ENCODE measurements around the gene DLG2. TPM values are rescaled to one million over a fixed set of nuclear protein-coding genes. Genes with fewer than 3 reads are reported as not detected.
A peak's percentile ranks its signal among the peaks of the same experiment; 100 is the strongest.
"Not testable (repeated sequence)": the region's sequence is repeated elsewhere in the genome, so short reads cannot be mapped to it uniquely, and the experiment has no call there.

DLG2 gene
- polyA plus RNA-seq, 4 donors, result 12.8 to 14.2 (median 13.7) TPM

GRCh38 chr11:85052636-85053035, 574.5 kb downstream of the DLG2 start:
- no peak for DNase-seq (ENCODE audit: low read depth in 4 of 4, low spot score in 3 of 4)

DNA sequence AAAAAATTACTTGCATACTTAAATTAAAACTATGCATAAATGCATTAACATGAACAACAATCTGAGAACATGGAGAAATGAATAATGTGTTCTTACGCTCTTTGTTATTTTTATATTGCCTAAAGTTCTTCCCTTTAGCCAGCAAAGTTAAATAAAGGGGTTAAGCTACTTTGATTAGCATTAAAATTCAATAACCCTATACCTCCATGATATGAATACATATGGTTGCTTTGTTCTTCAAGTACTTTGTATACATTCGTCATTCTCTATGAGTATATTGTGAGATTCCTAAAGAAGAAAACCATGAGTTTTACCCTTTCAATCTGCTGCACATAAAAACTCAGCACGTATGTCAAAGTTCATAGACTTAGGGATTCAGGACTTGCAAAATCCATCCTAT, 578.3 kb downstream of the DLG2 start:
- DNase-seq (ENCODE audit: low read depth in 4 of 4, low spot score in 3 of 4), result no peak

- no peak for DNase-seq (ENCODE audit: low read depth in 4 of 4, low spot score in 3 of 4)
Observed at GRCh38 chr11:85045716-85046115, 581.4 kb downstream of the DLG2 start.

- DNase-seq (ENCODE audit: low read depth in 4 of 4, low spot score in 3 of 4), result no peak
Observed at GRCh38 chr11:85044911-85045310, 582.2 kb downstream of the DLG2 start.

- no peak for DNase-seq (ENCODE audit: low read depth in 4 of 4, low spot score in 3 of 4)
Observed at GRCh38 chr11:85042361-85042760, 584.8 kb downstream of the DLG2 start.

- no peak for DNase-seq (ENCODE audit: low read depth in 4 of 4, low spot score in 3 of 4)
Observed at GRCh38 chr11:85040166-85040565, 587.0 kb downstream of the DLG2 start.

GRCh38 chr11:85029964-85030363, 597.2 kb downstream of the DLG2 start:
- DNase-seq (ENCODE audit: low read depth in 4 of 4, low spot score in 3 of 4), result peak in 1 of 4 donors; percentile 1

GRCh38 chr11:85028329-85029101, 598.6 kb downstream of the DLG2 start:
- no peak for DNase-seq (ENCODE audit: low read depth in 4 of 4, low spot score in 3 of 4)

DNA sequence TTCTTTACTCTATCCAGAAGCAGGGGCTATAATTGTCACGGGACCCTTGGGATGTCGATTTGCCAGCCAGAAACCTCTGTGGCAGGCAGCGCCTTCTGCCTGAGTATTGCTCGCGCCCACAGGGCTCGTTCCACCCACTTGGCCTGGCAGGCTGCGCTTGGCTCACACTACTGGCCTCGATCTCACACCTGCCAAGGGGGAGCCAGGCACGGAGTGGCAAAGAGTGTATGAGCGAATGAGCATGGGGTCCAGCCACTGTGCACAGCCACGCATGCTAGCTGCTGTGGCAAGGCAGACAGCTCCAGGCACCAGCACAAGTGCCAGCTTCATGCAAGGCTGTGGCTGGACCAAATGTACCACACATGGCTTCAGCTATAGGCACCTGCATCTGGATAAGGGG, 599.8 kb downstream of the DLG2 start:
- no peak for DNase-seq (ENCODE audit: low read depth in 4 of 4, low spot score in 3 of 4)

- no peak for DNase-seq (ENCODE audit: low read depth in 4 of 4, low spot score in 3 of 4)
Observed at GRCh38 chr11:85021058-85021457, 606.1 kb downstream of the DLG2 start.

DNA sequence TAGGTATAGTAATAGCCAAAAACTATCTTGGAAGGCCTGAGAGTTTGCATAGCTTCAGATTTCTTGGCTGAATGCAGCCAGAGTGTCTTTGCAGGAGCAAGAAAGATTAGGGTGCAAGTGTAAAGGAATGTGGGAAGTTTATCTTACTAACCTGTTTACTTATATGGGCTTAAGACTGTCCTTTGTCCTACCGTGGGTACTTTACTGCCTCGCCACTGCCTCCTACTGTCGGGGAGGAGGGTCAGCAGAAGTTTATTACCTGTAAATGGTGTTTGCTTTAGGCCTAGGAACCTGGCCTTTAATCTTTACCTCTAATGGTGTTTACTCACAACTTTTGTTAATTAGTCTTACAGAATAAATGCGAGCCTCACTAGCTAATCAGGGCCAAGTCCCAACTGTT, 633.8 kb downstream of the DLG2 start:
- no peak for DNase-seq (ENCODE audit: low read depth in 4 of 4, low spot score in 3 of 4)

- DNase-seq (ENCODE audit: low read depth in 4 of 4, low spot score in 3 of 4), result no peak
Observed at GRCh38 chr11:84990141-84990540, 637.0 kb downstream of the DLG2 start.

DNA sequence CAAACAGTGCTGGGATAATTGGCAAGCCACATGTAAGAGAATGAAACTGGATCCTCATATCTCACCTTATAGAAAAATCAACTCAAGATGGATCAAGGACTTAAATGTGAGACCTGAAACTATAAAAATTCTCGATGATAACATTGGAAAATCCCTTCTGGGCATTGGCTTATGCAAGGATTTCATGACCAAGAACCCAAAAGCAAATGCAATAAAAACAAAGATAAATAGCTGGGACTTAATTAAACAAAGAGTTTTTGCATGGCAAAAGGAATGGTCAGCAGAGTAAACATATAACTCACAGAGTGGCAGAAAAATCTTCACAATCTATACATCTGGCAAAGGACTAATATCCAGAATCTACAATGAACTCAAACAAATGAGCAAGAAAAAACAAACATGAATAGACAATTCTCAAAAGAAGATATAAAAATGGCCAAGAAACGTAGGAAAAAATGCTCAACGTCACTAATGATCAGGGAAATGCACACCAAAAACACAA, 639.4 kb downstream of the DLG2 start:
- DNase-seq (ENCODE audit: low read depth in 4 of 4, low spot score in 3 of 4), result not testable (repeated sequence)

- no peak for DNase-seq (ENCODE audit: low read depth in 4 of 4, low spot score in 3 of 4)
Observed at GRCh38 chr11:84981301-84981700, 645.8 kb downstream of the DLG2 start.

GRCh38 chr11:84969103-84969502, 658.0 kb downstream of the DLG2 start:
- no peak for DNase-seq (ENCODE audit: low read depth in 4 of 4, low spot score in 3 of 4)

- DNase-seq (ENCODE audit: low read depth in 4 of 4, low spot score in 3 of 4), result no peak
Observed at GRCh38 chr11:84965484-84965883, 661.7 kb downstream of the DLG2 start.

- no peak for DNase-seq (ENCODE audit: low read depth in 4 of 4, low spot score in 3 of 4)
Observed at GRCh38 chr11:84963240-84963639, 663.9 kb downstream of the DLG2 start.

DNA sequence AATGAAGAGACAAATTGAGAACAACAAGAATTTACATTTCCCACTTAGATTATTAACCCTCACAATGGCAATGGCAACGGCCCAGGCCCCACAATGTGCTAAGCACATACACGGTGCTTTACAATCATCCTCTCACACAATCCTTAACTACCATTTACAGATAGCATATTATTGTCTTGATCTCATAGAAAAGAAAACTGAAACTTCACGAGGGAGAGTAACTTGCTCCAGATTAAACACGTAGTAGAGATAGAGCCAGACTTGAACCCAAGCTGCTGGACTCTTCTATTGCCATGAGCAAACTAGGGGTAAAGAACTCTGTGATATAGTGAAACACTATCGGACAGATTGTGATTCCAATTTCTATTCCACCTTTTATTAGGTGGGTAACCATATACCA, 665.1 kb downstream of the DLG2 start:
- no peak for DNase-seq (ENCODE audit: low read depth in 4 of 4, low spot score in 3 of 4)

DNA sequence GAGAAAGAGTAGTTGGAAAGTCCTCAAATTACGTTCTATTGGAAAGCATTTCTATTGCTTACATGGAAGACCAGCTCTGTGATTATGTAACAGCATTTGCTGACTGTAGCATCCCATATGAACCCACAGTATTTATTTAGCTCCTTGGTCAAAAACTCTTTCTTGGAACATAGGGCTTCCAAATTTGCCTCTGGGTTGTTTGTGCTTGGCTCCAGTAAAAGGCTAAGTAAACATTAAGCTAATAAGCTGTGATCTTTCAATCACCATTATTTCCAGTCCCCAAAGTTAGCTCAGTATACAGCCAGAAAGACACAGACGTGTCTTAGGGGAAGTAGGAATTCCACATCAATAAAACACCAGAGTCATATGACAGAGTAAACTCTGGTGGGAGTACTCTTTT, 668.8 kb downstream of the DLG2 start:
- DNase-seq (ENCODE audit: low read depth in 4 of 4, low spot score in 3 of 4), result no peak

DNA sequence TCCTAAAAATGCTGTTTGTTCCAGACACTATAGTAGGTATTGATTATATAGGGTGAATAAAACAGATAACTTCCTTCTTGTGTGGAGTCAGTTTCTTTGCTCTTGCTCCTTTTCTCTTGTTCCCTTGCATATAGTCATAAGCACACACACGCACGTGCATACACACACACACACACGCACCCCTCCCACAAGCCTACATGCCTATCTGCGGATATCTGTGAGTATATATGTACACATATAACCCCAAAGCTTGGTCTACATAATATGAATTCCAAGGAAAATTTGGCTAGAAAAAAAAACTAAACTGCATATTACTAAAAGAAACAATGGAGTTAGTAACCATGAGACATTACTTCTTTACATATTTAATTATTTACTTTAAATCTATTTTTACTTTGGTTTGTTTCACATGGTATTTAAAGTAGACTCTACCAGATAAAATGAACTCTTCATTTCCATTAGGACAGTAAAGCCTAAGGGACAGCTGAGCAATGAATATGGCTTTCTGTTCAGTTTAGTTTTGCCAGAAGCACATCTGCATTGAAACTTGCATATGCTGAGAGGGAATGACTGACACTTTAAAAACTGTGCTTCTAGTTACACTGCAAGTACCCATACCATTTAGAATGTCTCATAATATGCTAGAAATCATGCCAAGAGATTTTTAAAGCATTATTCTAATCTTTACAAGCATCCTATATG, 676.4 kb downstream of the DLG2 start:
- DNase-seq (ENCODE audit: low read depth in 4 of 4, low spot score in 3 of 4), result no peak

DNA sequence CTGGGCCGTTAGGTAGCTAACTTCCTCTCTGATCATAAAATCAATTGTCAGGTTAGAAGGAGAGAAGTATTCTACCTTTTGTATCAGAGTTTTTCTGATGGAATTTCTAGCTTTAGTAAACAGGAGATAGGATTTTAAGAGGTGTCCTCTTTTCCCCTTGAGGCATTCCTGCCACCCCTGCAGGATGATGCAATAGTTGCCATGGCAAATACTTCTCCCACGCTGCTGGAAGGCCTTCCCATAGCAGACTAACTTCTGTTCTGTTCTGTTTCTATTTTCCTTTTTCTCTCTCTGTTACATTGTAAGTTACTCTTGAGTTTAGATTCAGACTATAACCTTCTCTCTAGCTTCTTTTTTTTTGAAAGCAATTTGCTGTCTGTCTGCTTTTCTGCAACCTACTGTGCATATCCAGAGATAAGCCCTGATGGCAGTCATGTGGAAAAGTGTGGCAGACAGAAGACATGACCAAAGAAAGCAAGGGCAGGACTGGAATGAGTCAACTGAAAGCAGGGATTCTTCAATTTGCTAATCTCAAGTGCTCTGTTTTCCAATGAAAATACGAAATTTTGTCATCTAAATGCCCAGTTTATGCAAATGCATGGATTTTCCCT, 679.1 kb downstream of the DLG2 start:
- no peak for DNase-seq (ENCODE audit: low read depth in 4 of 4, low spot score in 3 of 4)

DNA sequence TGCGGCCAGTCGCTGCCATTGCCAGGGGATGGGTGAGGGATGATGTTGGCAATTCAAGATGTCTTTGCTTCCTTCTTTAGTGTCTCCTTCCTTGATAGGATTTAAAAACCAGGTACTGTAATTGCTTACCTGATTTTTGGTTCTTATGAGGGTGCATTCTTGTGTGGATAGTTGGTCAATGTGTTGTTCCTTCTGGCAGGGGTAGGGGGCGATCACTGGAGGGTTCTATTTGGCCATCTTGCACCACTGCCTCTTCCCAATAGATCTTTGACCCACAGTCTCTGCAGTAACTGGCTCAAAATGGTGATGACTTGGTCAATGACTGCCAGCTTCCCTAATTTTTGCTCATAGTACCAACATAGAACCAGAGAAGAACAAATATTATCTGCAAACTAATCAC, 680.1 kb downstream of the DLG2 start:
- DNase-seq (ENCODE audit: low read depth in 4 of 4, low spot score in 3 of 4), result no peak

Data from right renal pelvis (tissue), 4 donors.